Caki2 (cell line): Measurements from ENCODE around the gene SLC25A22. TPM values are rescaled to one million over a fixed set of nuclear protein-coding genes. Genes with fewer than 3 reads are reported as not detected.

Experiments used
- DNase-seq: peaks from one replicate; pipeline ENCODE4 v3.0.0-alpha.2; 2015; ENCODE audit warnings: low read depth
- in situ Hi-C: cut with HindIII; loops from 2 replicates; pipeline ENCODE4 v1.10.0; 2016; ENCODE audit warnings: low sequenced_read_pairs, low pct_unique_long_range_greater_than_20kb, mixed read lengths
- total RNA-seq: library from RNA; depleted of rRNA; stranded (reverse); fragments of >200 nt; shearing (Covaris generic); gene quantifications from 2 replicates; pipeline ENCODE4 v1.2.3, GENCODE V29; 2014; ENCODE audit warnings: low replicate concordance

SLC25A22 gene
- total RNA-seq, 1 experiment from 2014 or later = 12.5 TPM

DNA sequence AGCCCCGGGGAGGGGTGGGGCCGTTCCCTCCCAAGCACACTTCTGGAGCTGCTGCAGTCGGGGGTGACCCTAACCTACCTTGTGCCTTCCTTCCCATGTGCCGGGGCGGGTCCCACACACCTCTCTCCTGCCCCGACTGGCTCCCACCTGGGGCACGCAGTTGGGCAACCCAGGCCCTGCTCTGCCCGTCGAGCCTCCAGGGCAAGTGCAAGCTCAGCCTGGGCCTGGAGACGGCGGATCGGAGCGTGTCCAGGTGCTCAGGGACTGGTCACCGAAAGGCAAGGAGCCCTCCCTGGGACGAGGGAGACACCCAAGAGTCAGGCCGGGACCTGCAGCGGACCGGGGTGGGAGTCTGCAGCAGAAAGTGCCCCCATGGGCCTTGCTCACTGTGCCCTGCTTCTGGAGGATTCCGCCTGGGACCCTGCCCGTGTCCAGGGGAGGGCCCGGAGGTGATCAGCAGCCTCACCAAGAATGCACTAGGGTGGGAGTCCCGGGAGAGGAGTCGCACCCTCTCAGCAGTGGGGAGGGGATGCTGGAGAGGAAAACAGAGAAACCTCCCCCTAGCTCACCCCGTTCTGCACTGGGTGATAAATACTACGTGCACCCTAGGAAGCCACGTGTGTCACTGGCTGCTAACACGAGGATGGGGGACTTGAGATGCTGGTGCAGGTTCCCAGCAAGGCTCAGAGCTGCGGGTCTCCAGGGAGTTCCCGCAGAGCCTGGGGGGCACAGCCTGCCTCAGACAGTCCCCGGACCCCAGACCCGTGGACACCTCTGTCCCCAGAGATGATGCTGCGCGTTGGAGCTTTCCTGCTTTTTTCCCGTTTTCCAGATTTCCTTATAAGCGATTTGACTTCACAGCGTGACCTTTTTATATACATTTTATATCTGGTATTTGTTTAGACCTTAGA, 15.6 kb downstream of the SLC25A22 start:
- in situ Hi-C loops = no loop called here
- DNase-seq = no peak

DNA sequence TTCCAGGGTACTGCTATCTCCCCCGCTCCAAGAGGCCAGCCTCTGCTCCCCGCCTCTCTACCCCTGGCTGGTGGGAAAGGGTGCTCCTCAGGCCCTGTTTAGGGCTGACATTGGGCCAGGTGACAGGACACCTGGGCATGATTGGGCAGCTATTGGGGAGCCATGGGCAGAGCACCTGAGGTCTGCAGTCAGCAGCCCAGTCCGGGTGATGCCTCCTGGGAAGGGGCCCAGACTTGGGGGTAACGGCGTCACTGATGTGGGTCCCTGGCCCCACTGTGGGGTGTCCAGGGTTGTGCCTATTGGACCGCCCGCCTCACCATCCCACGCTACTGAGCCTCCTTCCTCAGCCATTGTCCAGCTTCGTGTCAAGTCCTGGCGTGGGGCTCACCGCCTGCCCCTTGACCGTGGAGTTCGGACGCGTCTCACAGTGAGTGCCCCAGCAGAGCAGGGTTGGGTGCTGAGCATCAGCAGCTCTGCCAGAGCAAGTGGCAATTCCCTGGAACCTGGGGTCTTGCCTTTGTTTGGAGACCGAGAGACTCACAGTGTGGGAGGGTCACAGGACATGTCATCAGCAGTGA, 18.0 kb downstream of the SLC25A22 start:
- in situ Hi-C loops = no loop called here
- DNase-seq = no peak

DNA sequence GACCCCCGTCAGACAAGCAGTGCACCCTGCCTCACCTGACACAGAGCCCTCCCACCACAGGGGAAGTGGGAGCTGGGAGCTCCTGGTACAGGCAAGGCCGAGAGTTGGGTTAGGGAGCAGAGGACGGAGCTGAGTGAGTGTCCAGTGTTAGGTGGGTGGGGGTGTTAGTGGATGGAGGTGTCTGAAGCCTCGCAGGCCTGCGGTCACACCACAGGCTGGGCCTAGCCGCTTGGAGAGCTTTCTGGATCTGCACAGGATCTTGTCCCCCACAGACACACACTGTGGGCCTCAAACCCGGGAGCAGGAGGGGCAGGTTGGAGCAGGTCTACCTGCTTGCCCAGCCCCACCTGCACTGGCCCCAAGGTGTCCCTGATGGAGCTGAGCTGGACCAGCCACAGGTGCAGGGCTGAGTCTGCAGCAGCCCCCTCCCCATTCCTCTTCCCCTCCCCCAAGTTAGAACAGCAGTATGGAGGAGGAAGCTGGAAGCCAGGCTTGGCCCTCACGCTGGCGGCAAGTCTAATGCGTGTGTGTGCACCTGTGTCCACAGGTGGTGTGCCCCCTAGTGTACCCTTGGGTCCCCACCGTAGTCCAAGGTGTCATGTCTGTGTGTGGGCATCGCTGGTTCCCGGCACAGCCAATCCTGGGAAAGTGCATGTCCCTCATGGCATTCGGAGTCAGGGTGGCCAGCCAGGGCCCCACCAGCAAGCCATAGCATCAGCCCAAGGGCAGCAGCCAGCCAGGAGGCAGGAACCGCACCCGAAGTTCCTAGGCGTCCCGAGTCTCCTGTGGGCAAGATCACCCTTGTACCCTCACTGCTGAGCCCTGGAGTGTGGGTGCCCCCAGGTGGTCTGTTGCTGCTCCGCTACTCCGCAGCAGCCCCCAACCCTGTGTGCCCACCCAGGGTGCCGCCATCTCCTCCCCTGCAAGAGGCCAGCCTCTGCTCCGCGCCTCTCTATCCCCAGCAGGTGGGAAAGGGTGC, 18.8 kb downstream of the SLC25A22 start:
- in situ Hi-C loops = no loop called here
- DNase-seq = no peak

DNA sequence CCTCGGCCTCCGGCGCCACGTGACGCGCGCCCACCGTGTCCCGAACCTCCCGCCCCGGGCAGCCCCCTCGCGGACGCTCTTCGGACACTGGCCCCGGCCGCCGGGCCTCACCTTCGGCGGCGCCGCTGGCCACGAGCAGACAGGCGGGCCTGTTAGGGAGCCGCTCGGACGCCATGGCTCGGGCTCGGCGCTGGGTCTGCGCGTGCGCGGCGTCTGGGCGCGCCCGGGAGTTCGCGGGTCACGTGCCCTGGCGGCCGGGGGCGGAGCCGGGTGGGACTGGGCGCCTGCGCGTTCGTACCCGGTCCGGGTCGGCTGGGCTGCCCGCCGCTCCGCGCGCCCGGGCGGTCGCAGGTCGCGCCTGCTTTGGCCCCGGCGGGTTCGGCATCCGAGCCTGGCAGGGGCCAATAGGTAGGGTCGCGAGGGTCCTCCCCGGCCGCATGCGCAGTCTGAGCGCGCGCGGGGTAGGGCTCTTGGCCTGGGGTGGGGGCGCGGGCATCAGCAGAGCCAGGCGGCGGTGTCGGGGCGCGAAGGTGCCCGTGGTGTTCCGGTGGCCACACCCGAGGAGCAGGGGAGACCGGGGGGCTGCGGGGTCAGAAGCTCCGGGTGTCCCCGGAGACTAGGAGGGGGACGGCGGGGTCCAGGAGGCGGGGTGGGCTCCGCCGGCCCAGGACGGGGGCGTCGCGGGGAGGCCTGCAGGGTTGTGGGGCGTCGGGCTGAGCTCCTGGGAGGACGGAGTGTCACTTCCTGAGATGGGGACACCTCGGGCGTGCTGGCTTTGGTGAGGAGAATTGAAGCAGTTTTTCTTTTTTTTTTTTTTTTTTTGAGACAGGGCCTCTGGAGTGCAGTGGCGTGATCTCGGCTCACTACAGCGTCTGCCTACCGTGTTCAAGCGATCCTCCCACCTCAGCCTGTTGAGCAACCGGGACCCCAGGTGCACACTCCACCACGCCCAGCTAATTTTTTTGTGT, 20.5 kb downstream of the SLC25A22 start, which contains the start of gene GATD1:
Gene GATD1 (minus strand): TSS at position 200 of the 968 bp plus-strand sequence. CDS start 25 bp downstream, at position 175.
- peak; percentile 66 for DNase-seq
- in situ Hi-C loops = no loop called here

DNA sequence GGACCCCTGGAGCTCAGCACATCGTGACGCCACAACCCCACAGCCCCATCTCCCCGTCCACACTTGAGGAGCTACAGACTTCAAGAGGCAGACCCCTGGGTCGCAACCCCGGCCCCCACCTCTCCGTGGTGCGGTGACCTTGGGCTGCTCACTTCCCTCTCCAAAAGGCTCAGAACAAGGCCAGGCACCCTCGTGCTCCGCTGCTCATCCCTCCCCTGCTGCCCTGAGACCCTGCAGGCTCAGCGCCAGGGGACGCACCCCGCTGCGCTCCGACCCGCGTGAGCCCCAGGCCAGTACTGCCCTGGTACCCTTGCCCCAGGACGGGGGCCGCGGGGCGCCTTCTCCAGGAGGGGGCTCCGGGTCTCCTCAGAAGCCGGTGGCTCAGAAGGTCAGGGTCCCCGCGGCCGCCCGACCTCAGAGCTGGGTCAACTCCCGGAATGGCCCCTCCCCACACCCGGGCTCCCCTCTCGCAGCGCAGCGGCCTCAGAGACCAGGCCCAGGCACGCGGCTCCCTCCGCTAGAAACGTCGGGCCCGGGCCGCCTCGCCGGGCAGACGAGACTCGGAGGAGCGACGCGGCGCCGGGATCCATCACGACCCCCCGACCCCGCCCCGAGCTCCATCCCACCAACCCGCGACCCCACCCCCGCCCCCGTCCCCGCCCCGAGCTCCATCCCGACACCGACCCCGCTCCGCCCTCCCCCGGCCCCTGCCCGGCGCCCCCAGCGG, 21.4 kb downstream of the SLC25A22 start:
- peak; percentile 15 for DNase-seq
- in situ Hi-C loops = no loop called here

DNA sequence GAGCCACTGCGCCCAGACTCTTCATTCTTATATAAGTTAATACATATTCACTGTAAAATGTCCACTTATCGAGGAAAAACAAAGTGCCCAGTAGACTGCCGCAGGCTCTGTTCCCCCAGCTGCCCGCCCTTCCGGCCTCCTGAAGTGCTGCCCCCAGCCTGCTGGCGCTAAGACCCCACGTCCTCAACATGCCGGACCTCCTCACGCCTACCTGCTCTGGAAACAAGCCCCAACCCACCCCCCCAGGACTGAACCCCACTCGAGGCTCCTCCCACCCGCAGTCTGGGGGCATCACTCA, 21.9 kb downstream of the SLC25A22 start:
- DNase-seq = no peak
- in situ Hi-C loops = no loop called here

DNA sequence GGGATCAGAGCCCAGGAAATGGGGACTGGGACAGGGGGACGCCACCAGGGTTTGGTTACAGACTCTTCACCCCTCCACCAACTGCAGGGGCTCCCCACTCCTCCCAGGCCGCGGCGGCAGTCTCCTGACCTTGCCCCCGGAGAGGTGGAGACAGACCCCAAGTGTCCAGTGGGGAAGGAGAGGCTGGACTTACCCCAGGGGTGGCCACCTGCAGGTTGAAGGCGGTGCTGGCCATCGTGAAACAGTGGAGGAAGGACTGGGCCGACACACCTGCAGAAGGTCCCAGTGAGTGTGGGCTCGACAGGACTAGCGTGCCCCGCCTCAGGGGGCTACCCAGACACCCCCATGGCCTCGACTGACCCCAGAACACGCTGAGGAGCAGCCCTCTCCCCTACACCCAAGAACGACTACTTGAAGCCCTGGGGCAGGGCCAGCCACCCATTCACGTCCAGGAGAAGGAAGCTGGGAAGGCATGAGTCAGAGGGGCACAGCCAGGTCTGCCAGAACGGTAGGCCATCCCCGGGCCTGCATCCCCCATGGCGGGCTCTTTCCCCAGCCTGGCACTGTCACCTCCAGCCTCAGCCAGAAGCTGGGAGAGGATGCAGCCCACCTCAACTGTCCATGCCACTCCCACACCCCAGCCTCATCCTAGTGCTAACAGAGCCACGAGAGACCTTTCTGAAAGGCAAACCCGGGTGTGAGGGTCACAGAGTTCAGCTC, 23.0 kb downstream of the SLC25A22 start:
- DNase-seq = no peak
- in situ Hi-C loops = no loop called here

DNA sequence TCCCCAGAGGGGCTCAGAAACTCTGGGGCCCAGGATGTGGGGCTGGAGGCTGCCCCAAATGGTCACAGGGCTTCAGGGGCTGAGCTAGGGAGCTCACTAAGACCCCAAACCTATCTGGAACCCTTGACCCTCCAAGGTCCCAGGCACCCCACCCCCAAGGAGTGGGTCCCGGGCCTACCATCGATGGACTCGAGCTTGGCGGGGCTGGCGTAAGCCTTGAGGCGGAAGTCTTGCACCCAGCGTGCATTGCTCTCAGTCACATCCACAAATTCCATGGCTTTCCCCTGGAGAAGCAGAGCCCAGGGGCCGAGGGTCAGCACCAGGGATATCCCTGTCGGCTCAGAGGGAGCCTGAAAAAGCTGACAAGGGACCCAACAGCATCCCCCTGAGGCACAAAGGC, 24.3 kb downstream of the SLC25A22 start:
- DNase-seq = no peak
- in situ Hi-C loops = no loop called here

DNA sequence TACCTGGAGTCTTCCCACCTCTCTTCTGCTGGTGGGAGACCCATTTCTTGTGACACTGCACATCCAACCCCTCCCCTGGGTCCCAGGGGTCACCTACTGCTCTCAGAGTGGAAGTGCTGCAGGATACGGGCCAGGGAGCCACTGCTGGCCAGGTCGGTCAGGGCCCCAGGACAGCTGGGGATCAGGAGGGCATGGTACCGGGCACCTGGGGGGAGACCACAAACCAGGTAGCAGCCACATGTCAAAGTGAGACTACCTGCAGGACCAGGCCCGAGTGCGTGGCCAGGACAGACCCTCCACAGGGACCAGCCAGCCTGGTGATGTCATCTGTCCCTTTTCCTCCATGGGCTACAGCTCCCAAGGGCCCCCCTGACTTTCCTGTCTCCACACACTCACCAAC, 24.7 kb downstream of the SLC25A22 start:
- DNase-seq = no peak
- in situ Hi-C loops = no loop called here

DNA sequence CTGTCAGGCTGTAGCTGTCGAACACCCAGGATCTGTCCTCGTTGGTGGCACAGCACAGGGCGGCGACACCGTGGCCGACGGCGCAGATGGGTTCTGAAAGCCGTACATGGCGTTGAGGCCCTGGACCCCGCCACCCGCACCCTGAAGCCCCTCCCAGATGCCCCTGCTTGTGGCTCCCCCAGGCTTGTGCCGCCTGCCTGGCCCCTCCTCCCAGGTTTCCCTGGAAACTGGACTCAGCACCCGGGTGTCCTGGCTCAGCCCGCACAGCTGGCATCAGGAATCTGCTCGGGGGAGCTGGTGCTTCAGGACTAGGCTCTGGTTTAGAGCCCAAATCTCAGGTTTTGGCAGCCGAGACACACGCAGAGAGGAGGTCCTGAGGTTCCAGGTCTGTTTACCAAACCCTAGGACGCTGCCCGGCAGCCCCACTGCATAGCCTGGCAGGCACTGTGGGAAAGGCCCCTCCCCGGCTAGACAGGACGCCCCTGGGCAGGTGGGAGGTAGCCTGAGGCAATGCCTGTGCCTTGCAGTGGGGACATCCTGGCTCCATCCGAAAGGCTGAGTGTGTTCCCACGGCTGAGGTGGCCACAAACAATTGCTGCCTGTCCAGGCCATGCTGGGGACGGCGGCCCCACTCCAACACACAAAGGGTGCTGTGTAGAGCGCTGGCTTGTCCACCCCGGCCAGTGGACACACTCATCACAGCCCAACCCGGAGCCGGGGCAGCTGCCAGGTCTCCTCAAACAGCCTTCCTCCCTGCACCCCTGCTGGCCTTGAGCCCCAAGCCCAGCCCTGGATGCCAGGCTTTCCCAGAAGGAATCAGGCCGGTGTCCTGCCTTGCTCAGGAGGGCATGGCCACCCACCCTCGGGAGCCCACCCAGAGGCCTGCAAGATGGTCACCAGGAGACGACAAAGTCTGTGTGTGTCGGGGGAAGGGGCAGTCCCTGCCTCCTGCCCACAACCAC, 25.4 kb downstream of the SLC25A22 start:
- in situ Hi-C loops = no loop called here

DNA sequence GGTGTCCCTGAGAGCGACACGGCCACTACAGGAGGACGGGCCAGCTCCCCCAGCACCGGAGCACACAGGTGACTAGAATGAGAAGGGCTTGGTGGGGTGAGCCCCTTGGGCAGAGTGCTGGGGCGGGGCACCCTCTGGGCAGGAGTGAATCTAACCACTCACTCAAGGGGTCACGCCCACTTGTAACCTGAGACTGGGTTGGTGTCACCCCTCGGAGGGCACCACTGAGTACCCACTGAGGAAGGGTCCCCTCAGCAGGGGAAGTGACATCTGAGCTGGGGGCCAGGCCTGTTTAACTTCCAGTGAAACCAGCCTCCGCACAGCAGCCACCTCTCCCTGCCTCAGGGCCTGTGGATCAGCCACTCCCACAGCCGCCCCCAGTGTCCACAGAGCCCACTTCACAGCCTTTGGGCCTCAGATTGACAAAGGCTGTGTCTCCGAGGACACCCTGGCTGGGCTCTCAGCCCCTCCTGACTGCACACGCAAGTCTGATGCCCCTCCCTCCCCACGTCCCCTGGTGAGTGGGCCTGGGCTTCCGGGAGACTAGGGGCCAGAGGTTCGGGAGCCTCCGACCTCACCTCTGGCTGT, 26.4 kb downstream of the SLC25A22 start:
- no peak for DNase-seq
- in situ Hi-C loops = no loop called here

More for the DNA sequence above, 25.4 kb downstream of the SLC25A22 start:
- no peak for DNase-seq

DNA sequence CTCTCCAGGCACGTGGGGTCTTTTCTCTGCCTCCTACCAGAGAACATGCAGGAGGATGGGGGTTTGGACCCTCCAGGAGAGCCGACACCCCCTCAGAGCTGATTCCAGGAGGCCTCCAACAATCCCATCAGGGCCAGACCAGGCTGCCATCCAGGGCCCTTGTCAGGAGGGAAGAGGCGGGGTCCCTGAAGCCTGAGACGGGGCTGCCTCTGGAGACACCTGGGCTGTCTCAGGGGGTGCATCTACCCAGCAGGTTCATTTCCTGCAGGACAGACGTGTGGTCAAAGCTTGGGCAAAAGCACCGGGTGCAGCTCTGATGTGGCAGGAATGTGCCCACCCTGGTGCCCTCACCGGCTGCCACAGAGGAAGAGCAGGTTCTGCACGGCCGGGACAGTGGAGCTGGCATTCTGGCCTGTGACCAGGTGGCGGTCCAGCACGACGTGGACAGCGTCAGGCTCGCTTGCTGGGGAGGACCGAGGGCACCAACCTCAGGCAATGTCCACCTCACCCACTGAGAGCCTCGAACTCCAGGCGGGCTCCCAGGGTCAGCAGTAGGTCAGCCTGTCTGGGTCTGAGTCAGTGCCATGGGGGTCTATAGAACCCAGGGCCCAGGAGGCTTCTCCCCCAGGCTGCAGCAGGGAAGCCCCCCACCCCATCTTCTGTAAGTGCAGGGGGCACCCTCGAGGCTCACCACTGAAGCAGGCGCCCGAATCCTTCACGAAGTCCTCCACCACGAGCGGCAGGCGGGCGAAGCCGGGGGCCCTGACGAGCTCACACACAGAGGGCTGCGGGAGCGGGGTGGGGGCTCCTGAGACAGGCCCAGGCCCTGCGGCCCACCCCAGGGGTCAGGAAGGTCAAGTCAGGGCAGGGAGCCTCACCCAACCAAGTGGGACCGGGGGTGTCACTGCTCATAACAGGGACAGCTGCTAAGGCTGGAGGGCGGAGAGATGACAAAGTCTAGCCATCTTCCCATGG, 27.2 kb downstream of the SLC25A22 start:
- in situ Hi-C loops = no loop called here
- no peak for DNase-seq

DNA sequence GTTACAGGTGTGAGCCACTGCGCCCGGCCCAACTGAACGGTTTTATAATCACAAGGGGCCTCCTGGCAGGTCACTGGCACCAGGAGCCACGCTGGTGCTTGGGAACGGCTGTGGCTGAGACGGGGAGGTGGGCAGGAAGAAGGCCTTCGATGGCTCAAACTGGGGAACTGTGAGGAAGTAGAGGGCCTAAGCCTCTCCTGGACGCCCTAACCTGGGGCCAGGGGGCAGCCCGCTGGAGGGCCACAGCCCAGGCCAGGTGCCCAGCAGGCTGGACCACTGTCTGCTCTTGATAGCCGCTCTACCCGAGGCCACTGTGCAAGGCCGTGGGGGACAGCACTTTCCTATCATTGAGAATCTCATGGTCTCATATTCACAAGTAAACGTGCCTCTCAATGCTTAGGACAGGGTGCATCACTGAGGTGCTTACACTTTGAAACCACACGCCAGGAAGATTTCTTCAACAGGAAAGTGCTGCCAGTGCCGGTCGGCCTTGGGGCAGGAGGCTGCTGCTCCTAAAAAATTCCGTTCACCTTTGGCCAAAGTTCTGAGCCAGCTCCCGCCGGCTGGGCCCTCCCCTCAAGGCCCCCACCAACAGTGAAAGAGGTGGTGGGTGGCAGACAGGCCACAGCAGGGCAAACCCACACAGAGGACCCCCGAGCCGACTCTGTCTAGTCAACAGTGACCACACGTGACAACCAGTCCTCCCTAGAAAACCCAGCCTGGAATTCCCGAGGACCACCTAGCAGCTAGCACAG, 28.0 kb downstream of the SLC25A22 start:
- in situ Hi-C loops = no loop called here
- DNase-seq = no peak
